HEK293 (cell line): Measurements from ENCODE around the gene LONRF2.

Experiments
- CTCF ChIA-PET: fragments of 350-600 bp; formaldehyde crosslinking; extraction: SDS; loops from one replicate; lab custom pipeline; 2021; ENCODE audit warnings: antibody characterized with exemption; lab: Yijun Ruan, JAX
- POLR2A ChIA-PET: fragments of 300-600 bp; formaldehyde crosslinking; extraction: SDS; loops from one replicate; lab custom pipeline; 2020; ENCODE audit warnings: antibody characterized with exemption, inconsistent platforms; lab: Yijun Ruan, JAX
- H3K27ac ChIP-seq: fragments of 200-500 bp; sonication (Bioruptor generic); 2 replicates; pipeline ENCODE4 v1.5.1; 2014; ENCODE audit warnings: low read depth, low read length, control low read depth, inconsistent platforms; ENCODE audit errors: extremely low read depth
- H3K36me3 ChIP-seq, 2 experiments: fragments of 200-500 bp in 1 of 2; sonication (Bioruptor generic) in 1 of 2; 1 replicate in 1 of 2; 2 replicates in 1 of 2; pipeline ENCODE4 v1.5.1; 2014 to 2017; ENCODE audit warnings: inconsistent platforms in 2 of 2, low read length in 2 of 2; ENCODE audit not compliant: control insufficient read depth in 2 of 2, insufficient read depth in 1 of 2
- H3K4me1 ChIP-seq: fragments of 200-500 bp; sonication (Bioruptor generic); 2 replicates; pipeline ENCODE4 v1.5.1; 2014; ENCODE audit warnings: mild to moderate bottlenecking, low read length, inconsistent platforms; ENCODE audit not compliant: control insufficient read depth, insufficient read depth
- H3K4me3 ChIP-seq: 2 replicates; pipeline ENCODE4 v1.5.1; 2011; ENCODE audit warnings: low read depth, mild to moderate bottlenecking, control low read depth, low read length, moderate library complexity
- H3K9me3 ChIP-seq: fragments of 200-500 bp; sonication (Bioruptor generic); 2 replicates; pipeline ENCODE4 v1.5.1; 2014; ENCODE audit warnings: low read depth, low read length, inconsistent platforms; ENCODE audit not compliant: control insufficient read depth, insufficient read depth
- ATF2 ChIP-seq: fragments of 450-650 bp; formaldehyde crosslinking; IDR thresholded peaks from 2 replicates; pipeline ENCODE4 v1.5.1; 2016; ENCODE audit warnings: missing biosample characterization, missing genetic modification characterization, low read depth
- EGR2 ChIP-seq: fragments of 450-650 bp; formaldehyde crosslinking; IDR thresholded peaks from 2 replicates; pipeline ENCODE4 v1.5.1; 2016; ENCODE audit warnings: low read depth, missing biosample characterization, missing genetic modification characterization
- KLF16 ChIP-seq: fragments of 450-650 bp; formaldehyde crosslinking; IDR thresholded peaks from 2 replicates; pipeline ENCODE4 v1.5.1; 2017; ENCODE audit warnings: missing biosample characterization, missing genetic modification characterization
- KLF9 ChIP-seq: fragments of 450-650 bp; formaldehyde crosslinking; IDR thresholded peaks from 2 replicates; pipeline ENCODE4 v1.5.1; 2016; ENCODE audit warnings: missing biosample characterization, missing genetic modification characterization, low read depth
- OVOL3 ChIP-seq: fragments of 450-650 bp; formaldehyde crosslinking; IDR thresholded peaks from 2 replicates; pipeline ENCODE4 v1.5.1; 2016; ENCODE audit warnings: missing biosample characterization, missing genetic modification characterization
- REPIN1 ChIP-seq: fragments of 450-650 bp; formaldehyde crosslinking; IDR thresholded peaks from 2 replicates; pipeline ENCODE4 v1.5.1; 2017; ENCODE audit warnings: missing biosample characterization, missing genetic modification characterization, low read depth
- SCRT1 ChIP-seq: fragments of 450-650 bp; formaldehyde crosslinking; IDR thresholded peaks from 2 replicates; pipeline ENCODE4 v1.5.1; 2016; ENCODE audit warnings: missing biosample characterization, missing genetic modification characterization, borderline replicate concordance
- SP2 ChIP-seq: fragments of 450-650 bp; formaldehyde crosslinking; IDR thresholded peaks from 2 replicates; pipeline ENCODE4 v1.5.1; 2016; ENCODE audit warnings: missing biosample characterization, missing genetic modification characterization
- SP7 ChIP-seq: fragments of 450-650 bp; formaldehyde crosslinking; IDR thresholded peaks from 2 replicates; pipeline ENCODE4 v1.5.1; 2016; ENCODE audit warnings: missing biosample characterization, missing genetic modification characterization
- ZBTB21 ChIP-seq: fragments of 450-650 bp; formaldehyde crosslinking; IDR thresholded peaks from 2 replicates; pipeline ENCODE4 v1.5.1; 2017; ENCODE audit warnings: missing biosample characterization, missing genetic modification characterization
- ZFP37 ChIP-seq: fragments of 450-650 bp; formaldehyde crosslinking; IDR thresholded peaks from 2 replicates; pipeline ENCODE4 v1.5.1; 2016; ENCODE audit warnings: missing biosample characterization, missing genetic modification characterization
- ZNF138 ChIP-seq: fragments of 450-650 bp; formaldehyde crosslinking; IDR thresholded peaks from 2 replicates; pipeline ENCODE4 v1.5.1; 2016; ENCODE audit warnings: missing biosample characterization, missing genetic modification characterization, borderline replicate concordance
- ZNF155 ChIP-seq: fragments of 450-650 bp; formaldehyde crosslinking; IDR thresholded peaks from 2 replicates; pipeline ENCODE4 v1.5.1; 2016; ENCODE audit warnings: missing biosample characterization, missing genetic modification characterization
- ZNF157 ChIP-seq: fragments of 450-650 bp; formaldehyde crosslinking; IDR thresholded peaks from 2 replicates; pipeline ENCODE4 v1.5.1; 2016; ENCODE audit warnings: missing biosample characterization, missing genetic modification characterization
- ZNF19 ChIP-seq: fragments of 450-650 bp; formaldehyde crosslinking; IDR thresholded peaks from 2 replicates; pipeline ENCODE4; 2016; ENCODE audit warnings: missing biosample characterization, missing genetic modification characterization, low read depth
- ZNF214 ChIP-seq: fragments of 450-650 bp; formaldehyde crosslinking; IDR thresholded peaks from 2 replicates; pipeline ENCODE4 v1.5.1; 2017; ENCODE audit warnings: missing biosample characterization, mild to moderate bottlenecking, missing genetic modification characterization, borderline replicate concordance
- ZNF221 ChIP-seq: fragments of 450-650 bp; formaldehyde crosslinking; IDR thresholded peaks from 2 replicates; pipeline ENCODE4 v1.5.1; 2017; ENCODE audit warnings: missing biosample characterization, missing genetic modification characterization, borderline replicate concordance
- ZNF335 ChIP-seq: fragments of 450-650 bp; formaldehyde crosslinking; conservative IDR thresholded peaks from 2 replicates; pipeline ENCODE4 v1.5.1; 2016; ENCODE audit warnings: missing biosample characterization, missing genetic modification characterization
- ZNF37A ChIP-seq: fragments of 450-650 bp; IDR thresholded peaks from 2 replicates; pipeline ENCODE4 v1.5.1; 2018; ENCODE audit warnings: missing biosample characterization, missing genetic modification characterization
- ZNF426 ChIP-seq: fragments of 450-650 bp; formaldehyde crosslinking; IDR thresholded peaks from 2 replicates; pipeline ENCODE4 v1.5.1; 2017; ENCODE audit warnings: missing biosample characterization, missing genetic modification characterization, mild to moderate bottlenecking, inconsistent platforms, moderate library complexity
- ZNF544 ChIP-seq: fragments of 450-650 bp; formaldehyde crosslinking; IDR thresholded peaks from 2 replicates; pipeline ENCODE4 v1.5.0; 2017; ENCODE audit warnings: missing biosample characterization, missing genetic modification characterization
- ZNF610 ChIP-seq: fragments of 450-650 bp; formaldehyde crosslinking; IDR thresholded peaks from 2 replicates; pipeline ENCODE4 v1.5.1; 2016; ENCODE audit warnings: missing biosample characterization, missing genetic modification characterization, borderline replicate concordance
- ZNF623 ChIP-seq: fragments of 450-650 bp; formaldehyde crosslinking; IDR thresholded peaks from 2 replicates; pipeline ENCODE4 v1.5.1; 2016; ENCODE audit warnings: missing biosample characterization, missing genetic modification characterization
- ZNF629 ChIP-seq: fragments of 450-650 bp; formaldehyde crosslinking; IDR thresholded peaks from 2 replicates; pipeline ENCODE4 v1.5.1; 2017; ENCODE audit warnings: missing biosample characterization, missing genetic modification characterization
- ZNF639 ChIP-seq: fragments of 450-650 bp; formaldehyde crosslinking; IDR thresholded peaks from 2 replicates; pipeline ENCODE4 v1.5.1; 2016; ENCODE audit warnings: missing biosample characterization, missing genetic modification characterization
- ZNF660 ChIP-seq: fragments of 450-650 bp; IDR thresholded peaks from 2 replicates; pipeline ENCODE4 v1.5.1; 2018; ENCODE audit warnings: missing biosample characterization, mild to moderate bottlenecking, missing genetic modification characterization
- ZNF76 ChIP-seq: fragments of 450-650 bp; formaldehyde crosslinking; IDR thresholded peaks from 2 replicates; pipeline ENCODE4; 2016; ENCODE audit warnings: low read depth, missing biosample characterization, missing genetic modification characterization, borderline replicate concordance
- ZNF768 ChIP-seq: fragments of 450-650 bp; formaldehyde crosslinking; IDR thresholded peaks from 2 replicates; pipeline ENCODE4 v1.5.1; 2018; ENCODE audit warnings: missing biosample characterization, mild to moderate bottlenecking, missing genetic modification characterization
- ZNF776 ChIP-seq: fragments of 450-650 bp; formaldehyde crosslinking; IDR thresholded peaks from 2 replicates; pipeline ENCODE4 v1.5.0; 2017; ENCODE audit warnings: missing biosample characterization, missing genetic modification characterization, borderline replicate concordance
- ZNF792 ChIP-seq: fragments of 450-650 bp; formaldehyde crosslinking; IDR thresholded peaks from 2 replicates; pipeline ENCODE4 v1.5.1; 2016; ENCODE audit warnings: missing biosample characterization, missing genetic modification characterization
- ZSCAN16 ChIP-seq: fragments of 450-650 bp; formaldehyde crosslinking; IDR thresholded peaks from 2 replicates; pipeline ENCODE4 v1.5.1; 2016; ENCODE audit warnings: missing biosample characterization, missing genetic modification characterization
- ZXDB ChIP-seq: fragments of 450-650 bp; formaldehyde crosslinking; IDR thresholded peaks from 2 replicates; pipeline ENCODE4 v1.5.1; 2016; ENCODE audit warnings: missing biosample characterization, missing genetic modification characterization

The LONRF2 gene

GRCh38 chr2:100274566-100275199 lies 47.6 kb downstream of the LONRF2 start:
- Histone ChIP-seq H3K36me3 (peaks cover 0 to 36% of the 10 kb centered on the region in 2 experiments; a peak in 2 of 3 replicates), H3K4me1 (no peaks in the 10 kb centered on the region), H3K9me3 (no peaks in the 10 kb centered on the region), H3K27ac (no peak overlapping the region), H3K4me3 (no peak overlapping the region)
- TF ChIP-seq KLF9 (tag by site-specific recombination) (no peak), ZNF155 (tag by site-specific recombination) (no peak), ZNF660 (no peak), ZXDB (tag by site-specific recombination) (no peak), OVOL3 (tag by site-specific recombination) (no peak), ZFP37 (tag by site-specific recombination) (no peak), SCRT1 (tag by site-specific recombination) (no peak), ZNF768 (tag by site-specific recombination) (no peak), ZNF623 (no peak)
- CTCF ChIA-PET: interaction anchor here (1.1 to 3.3 kb wide), 3 partner anchors 12 to 106 kb away, joined by 4 to 17 read pairs (median 7); no protein-coding TSS in a partner anchor
- POLR2A ChIA-PET: no interaction called here

GRCh38 chr2:100274076-100274475 lies 48.2 kb downstream of the LONRF2 start:
- Histone ChIP-seq H3K4me1 (no peaks in the 10 kb centered on the region), H3K36me3 (peaks cover 0 to 34% of the 10 kb centered on the region in 2 experiments; a peak in 2 of 3 replicates), H3K9me3 (no peaks in the 10 kb centered on the region), H3K4me3 (no peak overlapping the region), H3K27ac (no peak overlapping the region)
- TF ChIP-seq SP7: no peak
- TF ChIP-seq ZNF37A (tag by site-specific recombination): no peak
- TF ChIP-seq ZNF639 (tag by site-specific recombination): no peak
- TF ChIP-seq SP2 (tag by site-specific recombination): no peak
- no peak for TF ChIP-seq ZNF157 (tag by site-specific recombination)
- no peak for TF ChIP-seq KLF16 (tag by site-specific recombination)
- TF ChIP-seq ZNF610 (tag by site-specific recombination): no peak
- TF ChIP-seq ZNF629 (tag by site-specific recombination): no peak
- no peak for TF ChIP-seq ZNF335 (tag by site-specific recombination)
- no peak for TF ChIP-seq ZNF792 (tag by site-specific recombination)
- TF ChIP-seq ZNF776 (tag by site-specific recombination): no peak
- no peak for TF ChIP-seq ZNF426
- ChIA-PET POLR2A (no interaction called here), CTCF (interaction anchor here (1.0 to 3.3 kb wide), 4 partner anchors 11 to 107 kb away, joined by 3 to 17 read pairs (median 6); no protein-coding TSS in a partner anchor)

DNA sequence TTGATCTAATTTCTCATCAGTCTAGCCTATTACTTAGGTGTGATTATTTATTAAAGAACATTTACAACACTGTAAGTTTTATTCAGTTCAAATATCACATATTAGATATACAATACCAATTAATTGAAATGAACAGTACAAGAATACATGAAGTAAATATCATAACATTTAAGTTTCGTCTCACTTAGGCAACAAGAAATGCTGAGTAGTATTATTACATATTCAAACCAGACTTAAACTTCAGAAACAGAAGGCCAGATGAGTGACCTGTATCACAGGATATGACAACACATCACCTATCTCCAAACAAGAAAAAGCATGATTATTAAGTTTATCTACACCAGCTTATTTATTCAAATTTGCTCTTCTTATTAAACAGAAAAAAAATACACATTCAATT lies 48.9 kb downstream of the LONRF2 start:
- POLR2A ChIA-PET: no interaction called here
- Histone ChIP-seq H3K36me3 (peaks cover 0 to 34% of the 10 kb centered on the region in 2 experiments; a peak in 2 of 3 replicates), H3K4me3 (no peak overlapping the region), H3K4me1 (no peaks in the 10 kb centered on the region), H3K27ac (no peak overlapping the region), H3K9me3 (no peaks in the 10 kb centered on the region)
- CTCF ChIA-PET: interaction anchor here (1.0 to 2.0 kb wide), 2 partner anchors 105 to 108 kb away, joined by 3 to 7 read pairs; no protein-coding TSS in a partner anchor
- TF ChIP-seq EGR2 (no peak), REPIN1 (no peak), ZNF776 (tag by site-specific recombination) (no peak), ZSCAN16 (tag by site-specific recombination) (no peak), ZNF221 (tag by site-specific recombination) (no peak), ATF2 (tag by site-specific recombination) (no peak), ZNF76 (tag by site-specific recombination) (no peak), ZNF19 (tag by site-specific recombination) (no peak), ZNF214 (tag by site-specific recombination) (no peak), ZNF138 (no peak), ZBTB21 (tag by site-specific recombination) (no peak), ZNF544 (tag by site-specific recombination) (no peak)
